HCT116 (cell line): ENCODE measurements around the gene FAM53B. TPM values are rescaled to one million over a fixed set of nuclear protein-coding genes. Genes with fewer than 3 reads are reported as not detected.

Experiments used
- ATAC-seq: fragments of 200-7000 bp; cut with Tn5 transposase; 2 replicates; pipeline ENCODE4 v1.9.1; 2020; ENCODE audit warnings: mild to moderate bottlenecking, moderate library complexity
- BruUV-seq: library from RNA; stranded (reverse); fragments of 400-500 nt; replicated peaks from 2 replicates; lab custom pipeline; 2021; lab: Mats Ljungman, UMichigan
- CTCF ChIA-PET: fragments of 300-600 bp; sonication (Branson Sonifier 250); formaldehyde crosslinking; loops from one replicate; lab custom pipeline; 2021; ENCODE audit warnings: antibody characterized with exemption; lab: Charles Lee
- POLR2A ChIA-PET: fragments of 300-600, 350-600 bp; sonication (Branson Sonifier 250); formaldehyde crosslinking; loops from one replicate; lab custom pipeline; 2021; ENCODE audit warnings: antibody characterized with exemption; lab: Charles Lee
- RAD21 ChIA-PET, 2 experiments: fragments of 300-600 bp; sonication (Branson Sonifier 250); formaldehyde crosslinking; loops; one replicate each; lab custom pipeline; 2023; ENCODE audit warnings: low total read pairs in 2 of 2; ENCODE audit not compliant: uncharacterized antibody in 2 of 2, unreplicated experiment in 2 of 2, low non-redundant PET in 1 of 2; lab: Charles Lee
- DNase-seq: peaks from one replicate; pipeline ENCODE4 v3.0.0-alpha.2; 2010; ENCODE audit warnings: low read depth, low spot score
- H2AFZ ChIP-seq: fragments of 200-600 bp; shearing (Covaris generic), sonication (generic); 2 replicates; pipeline ENCODE4 v1.6.1; 2017; ENCODE audit warnings: low read depth, mixed run types, mixed read lengths, antibody characterized with exemption, low read length; ENCODE audit not compliant: poor library complexity, severe bottlenecking
- H3K27ac ChIP-seq: 2 replicates; pipeline ENCODE4 v1.5.1; 2012; ENCODE audit warnings: low read depth, low read length
- H3K27me3 ChIP-seq: fragments of 200-600 bp; sonication (generic); 2 replicates; pipeline ENCODE4 v1.6.1; 2016; ENCODE audit warnings: mixed run types, low read length, mixed read lengths; ENCODE audit not compliant: insufficient read depth
- H3K36me3 ChIP-seq, 2 experiments: fragments of 200-500 bp in 1 of 2; fragments of 200-600 bp in 1 of 2; sonication (Bioruptor generic) in 1 of 2; sonication (generic) in 1 of 2; 2 replicates each; pipeline versions ENCODE4 v1.5.1 to v1.6.1; 2014 to 2016; ENCODE audit warnings: low read length in 2 of 2, inconsistent platforms in 1 of 2, mixed read lengths in 1 of 2, mixed run types in 1 of 2; ENCODE audit not compliant: insufficient read depth in 2 of 2, control insufficient read depth in 1 of 2
- H3K4me1 ChIP-seq, 2 experiments: fragments of 200-600 bp in 1 of 2; sonication (generic) in 1 of 2; 2 replicates each; pipeline versions ENCODE4 v1.5.1 to v1.6.1; 2012 to 2017; ENCODE audit warnings: low read length in 2 of 2, inconsistent platforms in 1 of 2, mild to moderate bottlenecking in 1 of 2, mixed read lengths in 1 of 2, mixed run types in 1 of 2, moderate library complexity in 1 of 2; ENCODE audit not compliant: insufficient read depth in 2 of 2, control insufficient read depth in 1 of 2
- H3K4me2 ChIP-seq: fragments of 200-600 bp; sonication (generic); 2 replicates; pipeline ENCODE4 v1.6.1; 2017; ENCODE audit warnings: mixed run types, low read length, mixed read lengths
- H3K4me3 ChIP-seq, 2 experiments: fragments of 200-600 bp in 1 of 2; sonication (generic) in 1 of 2; replicated peaks in 1 of 2; 2 replicates each; pipeline ENCODE4 v1.5.1; 2011 to 2016; ENCODE audit warnings: low read length in 2 of 2, control low read depth in 1 of 2, low read depth in 1 of 2, mild to moderate bottlenecking in 1 of 2, mixed read lengths in 1 of 2, mixed run types in 1 of 2
- H3K79me2 ChIP-seq: fragments of 200-600 bp; sonication (generic); 2 replicates; pipeline ENCODE4 v1.6.1; 2017; ENCODE audit warnings: mild to moderate bottlenecking, mixed run types, low read length, moderate library complexity, mixed read lengths; ENCODE audit not compliant: insufficient read depth
- H3K9ac ChIP-seq: fragments of 200-600 bp; sonication (generic); 2 replicates; pipeline ENCODE4 v1.6.1; 2016; ENCODE audit warnings: low read length, mixed read lengths
- H3K9me2 ChIP-seq: fragments of 200-600 bp; sonication (generic), shearing (Covaris generic); 2 replicates; pipeline ENCODE4 v1.6.1; 2017; ENCODE audit warnings: mixed run types, mild to moderate bottlenecking, moderate library complexity; ENCODE audit not compliant: insufficient read depth
- H3K9me3 ChIP-seq, 2 experiments: fragments of 200-500 bp in 1 of 2; fragments of 200-600 bp in 1 of 2; sonication (Bioruptor generic) in 1 of 2; sonication (generic) in 1 of 2; 2 replicates each; pipeline ENCODE4 v1.6.1; 2014 to 2017; ENCODE audit warnings: low read length in 2 of 2, mixed read lengths in 2 of 2, inconsistent platforms in 1 of 2, low read depth in 1 of 2, mild to moderate bottlenecking in 1 of 2, mixed run types in 1 of 2, moderate library complexity in 1 of 2; ENCODE audit not compliant: control insufficient read depth in 1 of 2, insufficient read depth in 1 of 2
- H4K20me1 ChIP-seq: fragments of 200-600 bp; sonication (generic), shearing (Covaris generic); 2 replicates; pipeline ENCODE4 v1.6.1; 2017; ENCODE audit warnings: mixed run types, mild to moderate bottlenecking, moderate library complexity; ENCODE audit not compliant: insufficient read depth
- CBX3 ChIP-seq: IDR thresholded peaks from 2 replicates; pipeline ENCODE4 v1.6.1; 2012; ENCODE audit warnings: low read depth
- EGR1 ChIP-seq: IDR thresholded peaks from 2 replicates; pipeline ENCODE4 v1.6.1; 2012; ENCODE audit warnings: low read depth
- ELF1 ChIP-seq: IDR thresholded peaks from 2 replicates; pipeline ENCODE4 v1.6.1; 2012; ENCODE audit warnings: low read depth, borderline replicate concordance
- EZH2 ChIP-seq: fragments of 200-600 bp; sonication (generic); IDR thresholded peaks from 2 replicates; pipeline ENCODE4 v1.6.1; 2017; ENCODE audit warnings: antibody characterized with exemption, mixed run types
- EZH2phosphoT487 ChIP-seq: fragments of 200-600 bp; IDR thresholded peaks from 2 replicates; pipeline ENCODE4 v1.6.1; 2018; ENCODE audit warnings: antibody characterized with exemption, borderline replicate concordance
- POLR2A ChIP-seq: IDR thresholded peaks from 2 replicates; pipeline ENCODE4 v1.7.0; 2011; ENCODE audit warnings: borderline replicate concordance; ENCODE audit not compliant: insufficient read depth, insufficient read length; ENCODE audit errors: extremely low read depth
- POLR2AphosphoS5 ChIP-seq: IDR thresholded peaks from 2 replicates; pipeline ENCODE4 v1.6.1; 2011; ENCODE audit warnings: mild to moderate bottlenecking, low read depth, low read length, moderate library complexity
- SIN3A ChIP-seq: IDR thresholded peaks from 2 replicates; pipeline ENCODE4 v1.6.1; 2012; ENCODE audit warnings: low read depth
- TCF7L2 ChIP-seq: IDR thresholded peaks from 2 replicates; pipeline ENCODE4 v1.7.0; 2011; ENCODE audit warnings: borderline replicate concordance, inconsistent platforms; ENCODE audit not compliant: insufficient read depth, insufficient read length; ENCODE audit errors: extremely low read depth
- YY1 ChIP-seq: IDR thresholded peaks from 2 replicates; pipeline ENCODE4 v1.6.1; 2011; ENCODE audit warnings: low read length, low read depth, moderate library complexity, mild to moderate bottlenecking; ENCODE audit not compliant: insufficient replicate concordance; ENCODE audit errors: extremely low read depth
- intact Hi-C: fragments of 100-400 bp; cut with micrococcal nuclease; formaldehyde crosslinking; loops from 2 replicates; pipeline ENCODE4 v1.10.0; 2022
- total RNA-seq: library from RNA; stranded (reverse); gene quantifications from one replicate; pipeline ENCODE4 v1.2.1, GENCODE V29; 2021; ENCODE audit not compliant: unreplicated experiment

The FAM53B gene
- total RNA-seq, 1 experiment from 2014 or later, result 19.6 TPM

DNA sequence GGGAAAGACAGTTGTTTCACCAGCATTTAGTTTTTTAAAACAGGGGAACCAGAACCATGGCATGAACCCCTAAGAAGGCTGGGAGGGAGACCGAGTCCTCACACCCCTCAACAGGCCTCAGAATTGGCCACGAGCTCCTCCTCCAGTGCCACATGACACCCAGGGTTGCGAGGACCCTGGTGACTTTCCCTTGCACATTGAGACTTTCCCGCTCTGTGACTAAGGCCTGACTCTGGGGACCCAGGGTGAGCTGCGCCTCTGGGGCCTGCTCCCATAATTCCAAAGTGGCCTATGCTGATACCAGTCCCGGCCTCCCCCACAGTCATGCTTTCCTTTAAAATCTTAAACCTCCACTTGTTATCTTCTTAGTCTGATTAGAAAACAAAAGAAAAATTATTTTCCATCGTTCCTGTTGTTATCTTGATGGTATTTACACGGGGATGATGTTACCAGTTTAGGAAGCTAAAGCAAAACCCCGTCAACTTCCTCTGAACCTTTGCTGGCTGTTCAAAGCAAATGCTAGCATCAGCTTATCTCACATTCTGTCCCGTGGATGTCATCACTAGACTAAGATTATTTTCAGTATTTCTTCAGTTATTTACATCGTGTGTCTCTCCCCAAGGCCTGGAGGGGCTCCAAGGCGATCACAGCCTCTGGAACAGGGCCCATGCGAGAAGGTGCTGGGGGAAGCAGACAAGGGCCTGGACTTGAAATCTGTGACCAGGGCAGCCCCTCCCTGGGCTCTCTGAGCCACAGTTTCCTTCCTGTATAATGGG is 42.1 kb downstream of the FAM53B start:
- Histone ChIP-seq H3K9me2 (no peaks in the 10 kb centered on the region), H3K27ac (no peak overlapping the region), H4K20me1 (no peaks in the 10 kb centered on the region), H2AFZ (no peak overlapping the region), H3K4me2 (no peak overlapping the region), H3K4me3 (no peak overlapping the region), H3K27me3 (no peaks in the 10 kb centered on the region), H3K4me1 (no peaks in the 10 kb centered on the region), H3K9me3 (no peaks in the 10 kb centered on the region), H3K9ac (no peak overlapping the region), H3K36me3 (peaks cover 0 to 4% of the 10 kb centered on the region in 2 experiments; a peak in 1 of 4 replicates), H3K79me2 (no peaks in the 10 kb centered on the region)
- ChIA-PET POLR2A (interaction anchor here (1.3 kb wide), 1 partner anchor 16 kb away, joined by 5 read pairs; no protein-coding TSS in a partner anchor), RAD21 (no interaction called here), CTCF (no interaction called here)
- intact Hi-C loops, result no loop called here
- DNase-seq (no peak), ATAC-seq (no peak)
- TF ChIP-seq YY1, result no peak
- TF ChIP-seq POLR2A, result no peak
- TF ChIP-seq CBX3, result no peak
- TF ChIP-seq ELF1, result no peak
- no TSS peak for BruUV-seq

- no peak overlapping the region for H3K27ac ChIP-seq
- peaks cover 0 to 4% of the 10 kb centered on the region in 2 experiments; a peak in 1 of 4 replicates for H3K36me3 ChIP-seq
- ChIA-PET CTCF (interaction anchor here (0.8 kb wide), 1 partner anchor 40 kb away, joined by 4 read pairs; no protein-coding TSS in a partner anchor), RAD21 (no interaction called here), POLR2A (interaction anchor here (1.3 kb wide), 1 partner anchor 17 kb away, joined by 5 read pairs; no protein-coding TSS in a partner anchor)
- no TSS peak for BruUV-seq
- TF ChIP-seq EGR1 (no peak), POLR2AphosphoS5 (no peak), EZH2 (no peak), SIN3A (no peak), CBX3 (no peak), TCF7L2 (no peak), EZH2phosphoT487 (no peak), ELF1 (no peak)
- no peak overlapping the region for H3K9ac ChIP-seq
- no peak for DNase-seq
- H3K9me3 ChIP-seq, result no peaks in the 10 kb centered on the region
- ATAC-seq, result no peak
- intact Hi-C loops, result no loop called here
- H3K79me2 ChIP-seq, result no peaks in the 10 kb centered on the region
- H3K9me2 ChIP-seq, result no peaks in the 10 kb centered on the region
- no peaks in the 10 kb centered on the region for H4K20me1 ChIP-seq
- no peak overlapping the region for H2AFZ ChIP-seq
- H3K27me3 ChIP-seq, result no peaks in the 10 kb centered on the region
- no peak overlapping the region for H3K4me3 ChIP-seq
- no peak overlapping the region for H3K4me2 ChIP-seq
- H3K4me1 ChIP-seq, result no peaks in the 10 kb centered on the region
Observed at GRCh38 chr10:124701435-124701834, 42.7 kb downstream of the FAM53B start.
